GOT3 (cell line): ENCODE measurements around the gene RETNLB.

Experiments
- DNase-seq: peaks from one replicate; lab custom pipeline; 2025; ENCODE audit warnings: mixed read lengths; lab: John Stamatoyannopoulos, UW

The RETNLB gene

GRCh38 chr3:108757404-108757982 is at the start of gene RETNLB:
Gene RETNLB, minus strand, starts transcription at chr3:108757410. Its CDS starts 225 bp downstream, at chr3:108757185.
- DNase-seq = no peak

GRCh38 chr3:108806316-108806715 is 49.1 kb upstream of the RETNLB start:
- no peak for DNase-seq

GRCh38 chr3:108804966-108805365 is 47.8 kb upstream of the RETNLB start:
- no peak for DNase-seq

GRCh38 chr3:108804437-108804836 is 47.2 kb upstream of the RETNLB start:
- DNase-seq = no peak

GRCh38 chr3:108791473-108791872 is 34.3 kb upstream of the RETNLB start:
- DNase-seq = no peak

GRCh38 chr3:108780235-108780634 is 23.0 kb upstream of the RETNLB start:
- DNase-seq = no peak

- DNase-seq = no peak
These were observed 22.3 kb upstream of the RETNLB start for GRCh38 chr3:108779496-108779895.

GRCh38 chr3:108775649-108776048 is 18.4 kb upstream of the RETNLB start:
- no peak for DNase-seq

- DNase-seq = no peak
These were observed 10.0 kb upstream of the RETNLB start for GRCh38 chr3:108767253-108767652.

- DNase-seq = no peak
These were observed 1.5 kb downstream of the RETNLB start for GRCh38 chr3:108755686-108756085.

- DNase-seq = no peak
These were observed 12.4 kb downstream of the RETNLB start for GRCh38 chr3:108744762-108745161.

GRCh38 chr3:108742929-108743328 is 14.3 kb downstream of the RETNLB start:
- DNase-seq = no peak

GRCh38 chr3:108736821-108737220 is 20.4 kb downstream of the RETNLB start:
- no peak for DNase-seq

GRCh38 chr3:108728934-108729333 is 28.3 kb downstream of the RETNLB start:
- no peak for DNase-seq

GRCh38 chr3:108728105-108728504 is 29.1 kb downstream of the RETNLB start:
- DNase-seq = no peak

GRCh38 chr3:108724101-108724500 is 33.1 kb downstream of the RETNLB start:
- DNase-seq = no peak

GRCh38 chr3:108722724-108723123 is 34.5 kb downstream of the RETNLB start:
- DNase-seq = no peak

GRCh38 chr3:108719178-108719806 is 37.9 kb downstream of the RETNLB start:
- DNase-seq = no peak

GRCh38 chr3:108718454-108718853 is 38.8 kb downstream of the RETNLB start:
- no peak for DNase-seq

GRCh38 chr3:108713816-108714215 is 43.4 kb downstream of the RETNLB start:
- DNase-seq = no peak

- DNase-seq = no peak
These were observed 44.1 kb downstream of the RETNLB start for GRCh38 chr3:108713009-108713516.
